SK-N-SH treated with all-trans-retinoic acid at 6 μM for 48 hours (cell line): Measurements from ENCODE around the gene TRAK1.

Experiments used
- ATAC-seq: fragments of 200-7000 bp; cut with Tn5 transposase; 3 replicates; pipeline ENCODE4 v1.9.1; 2020; ENCODE audit warnings: mild to moderate bottlenecking, moderate library complexity
- ARNTL ChIP-seq: fragments of 450-650 bp; formaldehyde crosslinking; IDR thresholded peaks from 2 replicates; pipeline ENCODE4 v1.5.0; 2020; ENCODE audit warnings: low read depth, mild to moderate bottlenecking, moderate library complexity, borderline replicate concordance
- CREB5 ChIP-seq: fragments of 250-450 bp; sonication (Bioruptor Pico); IDR thresholded peaks from 2 replicates; pipeline ENCODE4 v1.5.1; 2020; ENCODE audit warnings: low read depth, mild to moderate bottlenecking, moderate library complexity
- CSDC2 ChIP-seq: fragments of 250-450 bp; sonication (Bioruptor Pico); IDR thresholded peaks from 2 replicates; pipeline ENCODE4 v1.5.0; 2020; ENCODE audit warnings: mild to moderate bottlenecking, moderate library complexity
- ESRRG ChIP-seq: fragments of 250-450 bp; sonication (Bioruptor Pico); IDR thresholded peaks from 2 replicates; pipeline ENCODE4 v1.6.1; 2021; ENCODE audit warnings: mild to moderate bottlenecking
- GLIS3 ChIP-seq: fragments of 250-450 bp; sonication (Bioruptor Pico); IDR thresholded peaks from 2 replicates; pipeline ENCODE4 v1.5.0; 2020; ENCODE audit warnings: mild to moderate bottlenecking, moderate library complexity
- ISL1 ChIP-seq: fragments of 250-450 bp; sonication (Bioruptor Pico); IDR thresholded peaks from 2 replicates; pipeline ENCODE4 v2.1.2; 2022; ENCODE audit warnings: mild to moderate bottlenecking, moderate library complexity
- OSR1 ChIP-seq: fragments of 250-450 bp; sonication (Bioruptor Pico); IDR thresholded peaks from 2 replicates; pipeline ENCODE4 v1.8.0; 2022; ENCODE audit warnings: moderate library complexity, mild to moderate bottlenecking, inconsistent platforms
- PATZ1 ChIP-seq: fragments of 250-450 bp; sonication (Bioruptor Pico); IDR thresholded peaks from 2 replicates; pipeline ENCODE4 v1.8.0; 2020; ENCODE audit warnings: mild to moderate bottlenecking, moderate library complexity, borderline replicate concordance
- POU6F1 ChIP-seq: fragments of 250-450 bp; sonication (Bioruptor Pico); IDR thresholded peaks from 2 replicates; pipeline ENCODE4 v1.8.0; 2021; ENCODE audit warnings: low read depth, mild to moderate bottlenecking, moderate library complexity, borderline replicate concordance
- SNAI2 ChIP-seq: fragments of 250-450 bp; sonication (Bioruptor Pico); IDR thresholded peaks from 2 replicates; pipeline ENCODE4 v1.5.0; 2020; ENCODE audit warnings: mild to moderate bottlenecking, moderate library complexity
- TCF4 ChIP-seq: fragments of 250-450 bp; sonication (Bioruptor Pico); IDR thresholded peaks from 2 replicates; pipeline ENCODE4 v1.8.0; 2021; ENCODE audit warnings: mild to moderate bottlenecking, moderate library complexity, borderline replicate concordance
- TOX ChIP-seq: fragments of 250-450 bp; sonication (Bioruptor Pico); IDR thresholded peaks from 2 replicates; pipeline ENCODE4 v1.8.0; 2021; ENCODE audit warnings: mild to moderate bottlenecking, moderate library complexity, borderline replicate concordance
- TSHZ2 ChIP-seq: fragments of 250-450 bp; sonication (Bioruptor Pico); IDR thresholded peaks from 2 replicates; pipeline ENCODE4 v1.5.0; 2020; ENCODE audit warnings: mild to moderate bottlenecking, moderate library complexity
- ZC3H10 ChIP-seq: fragments of 250-450 bp; sonication (Bioruptor Pico); IDR thresholded peaks from 2 replicates; pipeline ENCODE4 v1.5.1; 2021; ENCODE audit warnings: mild to moderate bottlenecking, moderate library complexity
- ZFP3 ChIP-seq: fragments of 250-450 bp; sonication (Bioruptor Pico); IDR thresholded peaks from 2 replicates; pipeline ENCODE4 v1.5.0; 2020; ENCODE audit warnings: mild to moderate bottlenecking, moderate library complexity
- ZFP30 ChIP-seq: fragments of 450-650 bp; formaldehyde crosslinking; IDR thresholded peaks from 2 replicates; pipeline ENCODE4 v1.5.0; 2022; ENCODE audit warnings: mild to moderate bottlenecking, moderate library complexity
- ZNF565 ChIP-seq: fragments of 450-650 bp; formaldehyde crosslinking; conservative IDR thresholded peaks from 2 replicates; pipeline ENCODE4 v1.5.0; 2020; ENCODE audit warnings: low read depth, mild to moderate bottlenecking, moderate library complexity
- ZNF70 ChIP-seq: fragments of 450-650 bp; formaldehyde crosslinking; IDR thresholded peaks from 2 replicates; pipeline ENCODE4 v1.5.0; 2020; ENCODE audit warnings: mild to moderate bottlenecking, moderate library complexity
- ZNF8 ChIP-seq: fragments of 450-650 bp; formaldehyde crosslinking; IDR thresholded peaks from 2 replicates; pipeline ENCODE4 v1.5.0; 2020; ENCODE audit warnings: mild to moderate bottlenecking, moderate library complexity

TRAK1 gene

GRCh38 chr3:42106646-42107045 is 15.5 kb downstream of the TRAK1 start (continued):
- TF ChIP-seq CREB5 (no peak), CSDC2 (no peak), ZFP30 (CRISPR knock-in tag) (no peak), ZFP3 (CRISPR knock-in tag) (no peak), SNAI2 (no peak), ARNTL (no peak)

- ATAC-seq = no peak
- TF ChIP-seq ISL1 (no peak), ZC3H10 (CRISPR knock-in tag) (no peak), TCF4 (no peak)
Observed at GRCh38 chr3:42110631-42111030, 19.5 kb downstream of the TRAK1 start.

GRCh38 chr3:42114130-42114725 is 23.1 kb downstream of the TRAK1 start:
- no peak for ATAC-seq
- TF ChIP-seq ZFP3 (CRISPR knock-in tag) = no peak
- no peak for TF ChIP-seq TOX (CRISPR knock-in tag)
- TF ChIP-seq ZC3H10 (CRISPR knock-in tag) = no peak
- no peak for TF ChIP-seq CREB5
- TF ChIP-seq PATZ1 (CRISPR knock-in tag) = no peak

- TF ChIP-seq ISL1 (no peak), GLIS3 (CRISPR knock-in tag) (no peak), ZNF70 (CRISPR knock-in tag) (no peak), ZFP3 (CRISPR knock-in tag) (no peak), ARNTL (no peak), ZNF565 (CRISPR knock-in tag) (no peak), ESRRG (CRISPR knock-in tag) (no peak), OSR1 (CRISPR knock-in tag) (no peak), ZNF8 (CRISPR knock-in tag) (no peak), SNAI2 (no peak), ZFP30 (CRISPR knock-in tag) (no peak), PATZ1 (CRISPR knock-in tag) (no peak), TSHZ2 (CRISPR knock-in tag) (no peak), CSDC2 (no peak), ZC3H10 (CRISPR knock-in tag) (no peak), POU6F1 (CRISPR knock-in tag) (no peak), TOX (CRISPR knock-in tag) (no peak)
- TF ChIP-seq, all 23 proteins: peak for 0
- no peak for ATAC-seq
Observed at GRCh38 chr3:42115215-42115614, 24.1 kb downstream of the TRAK1 start.
